ENCODE data around the gene ARID1B. TPM values are rescaled to one million over a fixed set of nuclear protein-coding genes. Genes with fewer than 3 reads are reported as not detected.

Gene ARID1B
- total and polyA plus RNA-seq, 2 of the 4 experiments (the other 2 are of a cell fraction) = 14.5 to 20.1 TPM

DNA sequence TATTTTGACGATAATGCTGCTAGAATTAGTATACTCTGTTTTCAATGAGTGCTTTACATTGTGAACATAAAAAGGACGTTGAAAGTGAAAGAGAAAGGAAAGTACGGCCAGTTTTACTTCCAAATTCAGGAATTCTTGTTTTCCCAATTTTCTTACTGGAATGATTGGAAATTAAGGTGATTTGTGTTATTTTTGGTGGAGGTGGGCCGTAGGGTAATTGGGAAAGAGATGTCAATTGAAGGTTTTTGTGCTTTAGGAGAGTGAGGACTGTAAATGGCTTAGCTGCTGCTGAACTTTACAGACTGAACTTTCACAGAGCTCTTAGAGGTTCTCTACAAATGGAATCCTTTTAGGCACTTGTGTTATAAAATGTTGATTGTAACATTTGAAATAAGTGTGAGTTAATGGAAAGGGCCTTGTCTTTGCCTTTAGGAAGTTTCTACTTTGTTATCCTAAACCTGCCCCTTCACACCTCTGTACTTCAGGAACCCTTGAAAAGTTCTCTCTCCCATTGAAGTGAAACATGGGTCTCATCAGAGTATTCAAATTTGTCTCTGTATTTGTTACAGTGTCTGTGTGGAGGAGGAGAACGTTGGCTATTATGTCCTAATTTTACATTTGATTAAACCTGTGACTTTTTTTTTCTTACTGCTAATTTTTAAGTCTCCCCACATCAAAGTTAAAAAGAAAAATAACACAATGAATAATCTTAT, 256.4 kb downstream of the ARID1B start (continued):
- TF ChIP-seq MXI1 (IDR thresholded peaks at IDR 0.05; ENCODE audit: borderline replicate concordance, low read depth, low read length) = no peak

DNA sequence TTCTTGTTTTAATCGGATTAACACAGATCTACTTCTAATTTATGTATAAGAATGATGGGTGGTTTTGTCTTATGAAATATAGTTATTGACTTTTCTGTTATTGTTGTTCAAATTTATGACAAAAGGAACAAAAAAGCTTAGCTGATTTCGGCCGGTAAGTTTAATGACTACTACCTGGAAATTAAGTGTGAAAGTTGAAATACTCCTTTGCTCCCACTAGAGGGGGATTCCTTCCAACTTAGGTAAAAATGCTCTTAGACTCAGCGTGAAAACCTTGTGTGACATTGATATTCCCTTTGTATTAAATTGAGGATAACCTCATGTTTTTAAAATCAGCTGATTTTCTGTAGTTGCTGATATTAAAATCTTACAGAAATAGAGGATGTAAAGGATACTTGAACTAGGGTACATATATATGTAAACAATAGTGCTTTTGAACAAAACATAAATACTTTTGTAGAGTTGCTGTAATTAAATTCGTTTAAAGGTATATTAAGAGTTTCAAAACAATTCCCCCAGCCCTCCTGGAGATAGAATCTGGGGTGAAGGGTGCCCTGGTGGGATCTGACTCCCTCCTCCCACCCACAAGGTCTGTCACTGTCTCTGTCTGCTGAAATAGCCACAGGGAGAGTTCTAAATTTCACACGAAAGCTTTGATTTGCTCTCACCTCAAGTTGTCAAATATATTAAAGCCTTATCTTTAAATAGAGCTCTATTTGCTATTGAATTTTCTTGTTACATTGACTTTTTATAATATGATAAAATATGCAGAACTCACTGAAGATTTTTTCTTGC, 257.5 kb downstream of the ARID1B start:
- Histone ChIP-seq H3K9ac (ENCODE audit: low read depth, low read length) (peak overlapping the region; percentile 9; the same call in 1 of the 2 replicates), H2BK120ac (ENCODE audit: low read depth, low read length) (no peak overlapping the region), H3K4me3 (ENCODE audit: insufficient read depth, low read depth, low read length) (no peak overlapping the region), H4K91ac (ENCODE audit: insufficient read depth, low read depth, low read length) (no peak overlapping the region), H3K9me3 (ENCODE audit: control insufficient read depth, insufficient read depth, low read length) (no peaks in the 10 kb centered on the region; the same call in 1 of the 2 replicates), H3K18ac (ENCODE audit: low read depth, low read length) (no peak overlapping the region), H3K4ac (ENCODE audit: low read depth, low read length) (no peak overlapping the region), H3K79me1 (ENCODE audit: low read depth in 1 of 2, low read length in 2 of 2) (peaks cover 25 to 48% of the 10 kb centered on the region in 2 experiments), H2AFZ (replicated peaks; ENCODE audit: low read length, poor library complexity) (no peak overlapping the region), H3K4me1 (ENCODE audit: control insufficient read depth, insufficient read depth, low read length) (peaks cover 6% of the 10 kb centered on the region), H3K9me1 (ENCODE audit: insufficient read depth, low read length) (0 out of 2 replicates have a peak, but pooled peaks cover 2% of the 10 kb centered on the region), H3K23ac (ENCODE audit: low read depth, low read length) (no peak overlapping the region), H3K27ac (ENCODE audit: insufficient read depth, low read length) (no peak overlapping the region), H4K8ac (ENCODE audit: low read depth in 2 of 2, low read length in 2 of 2) (no peak overlapping the region; a peak in 1 of 4 replicates), H3K56ac (ENCODE audit: extremely low read depth, insufficient read depth, low read length) (no peak overlapping the region), H3K14ac (replicated peaks; ENCODE audit: low read depth, low read length) (no peak overlapping the region), H2AK5ac (ENCODE audit: low read depth, low read length) (no peak overlapping the region), H2BK15ac (ENCODE audit: low read depth, low read length) (no peak overlapping the region), H3K4me2 (ENCODE audit: low read depth, low read length) (no peak overlapping the region), H2BK5ac (ENCODE audit: low read depth, low read length, poor library complexity, severe bottlenecking) (peak overlapping the region; percentile 10), H4K5ac (ENCODE audit: low read depth, low read length) (no peak overlapping the region), H4K20me1 (ENCODE audit: insufficient read depth, low read length) (no peaks in the 10 kb centered on the region), H3K27me3 (ENCODE audit: control insufficient read depth, insufficient read depth, low read length) (no peaks in the 10 kb centered on the region), H2AK9ac (replicated peaks; ENCODE audit: low read depth, low read length, poor library complexity) (no peak overlapping the region), H2BK20ac (ENCODE audit: low read depth, low read length) (no peak overlapping the region), H3K36me3 (ENCODE audit: control insufficient read depth, insufficient read depth, low read length) (no peaks in the 10 kb centered on the region)
- intact Hi-C loops (cut with micrococcal nuclease) (loop anchor here (1.0 kb wide), 2 partner anchors 150 to 240 kb away; no protein-coding TSS in a partner anchor), in situ Hi-C loops (cut with MboI; ENCODE audit: low sequenced_read_pairs) (loop anchor here (5.0 to 25.0 kb wide), 2 partner anchors 148 to 1697 kb away; no protein-coding TSS in a partner anchor), dilution Hi-C loops (cut with HindIII; ENCODE audit: low sequenced_read_pairs, unreplicated experiment) (no loop called here)
- TF ChIP-seq RAD21 (IDR thresholded peaks at IDR 0.05; ENCODE audit: low read length) = peak; percentile 79
- TF ChIP-seq, protein P1, sequence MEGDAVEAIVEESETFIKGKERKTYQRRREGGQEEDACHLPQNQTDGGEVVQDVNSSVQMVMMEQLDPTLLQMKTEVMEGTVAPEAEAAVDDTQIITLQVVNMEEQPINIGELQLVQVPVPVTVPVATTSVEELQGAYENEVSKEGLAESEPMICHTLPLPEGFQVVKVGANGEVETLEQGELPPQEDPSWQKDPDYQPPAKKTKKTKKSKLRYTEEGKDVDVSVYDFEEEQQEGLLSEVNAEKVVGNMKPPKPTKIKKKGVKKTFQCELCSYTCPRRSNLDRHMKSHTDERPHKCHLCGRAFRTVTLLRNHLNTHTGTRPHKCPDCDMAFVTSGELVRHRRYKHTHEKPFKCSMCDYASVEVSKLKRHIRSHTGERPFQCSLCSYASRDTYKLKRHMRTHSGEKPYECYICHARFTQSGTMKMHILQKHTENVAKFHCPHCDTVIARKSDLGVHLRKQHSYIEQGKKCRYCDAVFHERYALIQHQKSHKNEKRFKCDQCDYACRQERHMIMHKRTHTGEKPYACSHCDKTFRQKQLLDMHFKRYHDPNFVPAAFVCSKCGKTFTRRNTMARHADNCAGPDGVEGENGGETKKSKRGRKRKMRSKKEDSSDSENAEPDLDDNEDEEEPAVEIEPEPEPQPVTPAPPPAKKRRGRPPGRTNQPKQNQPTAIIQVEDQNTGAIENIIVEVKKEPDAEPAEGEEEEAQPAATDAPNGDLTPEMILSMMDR (conservative IDR thresholded peaks at IDR 0.05; ENCODE audit: low read depth, low read length) = peak; percentile 75
- TF ChIP-seq SMC3 (IDR thresholded peaks at IDR 0.05; ENCODE audit: low read depth, low read length) = peak; percentile 72
- TF ChIP-seq BHLHE40 (IDR thresholded peaks at IDR 0.05; ENCODE audit: low read depth, low read length) = no peak
- CTCF ChIA-PET = interaction anchor here (0.6 to 1.9 kb wide), 5 partner anchors 8 to 680 kb away, joined by 3 to 8 read pairs (median 3); no protein-coding TSS in a partner anchor
- ATAC-seq (ENCODE audit: low read depth) (peak; percentile 53), DNase-seq (peak; percentile 72)
- BruUV-seq (replicated peaks) = no TSS peak
- WGBS, 2 experiments (ENCODE audit: extremely low coverage in 2 of 2, insufficient read length in 1 of 2) = no CpG with 5 or more reads among the region's 6 CpGs
- POLR2A ChIA-PET (ENCODE audit: unreplicated experiment) = no interaction called here

Measured in IMR-90 (cell line).